WTC11 (cell line): ENCODE measurements around the gene SEMA4C.

ENCODE experiments used
- E2F1 ChIP-seq: sonication (generic); formaldehyde crosslinking; IDR thresholded peaks from 2 replicates; pipeline ENCODE4 v1.8.0; 2022; ENCODE audit warnings: mild to moderate bottlenecking, missing genetic modification reagents
- FOXJ3 ChIP-seq: sonication (generic); formaldehyde crosslinking; IDR thresholded peaks from 2 replicates; pipeline ENCODE4 v1.9.0; 2021; ENCODE audit warnings: missing genetic modification reagents, mild to moderate bottlenecking, borderline replicate concordance
- TEAD4 ChIP-seq: sonication (generic); formaldehyde crosslinking; IDR thresholded peaks from 2 replicates; pipeline ENCODE4 v1.8.0; 2022; ENCODE audit warnings: mild to moderate bottlenecking, missing genetic modification reagents
- USF1 ChIP-seq: sonication (generic); formaldehyde crosslinking; IDR thresholded peaks from 2 replicates; pipeline ENCODE4 v1.8.0; 2022; ENCODE audit warnings: mild to moderate bottlenecking, missing genetic modification reagents
- ZNF263 ChIP-seq: sonication (generic); formaldehyde crosslinking; IDR thresholded peaks from 2 replicates; pipeline ENCODE4 v1.8.1; 2022; ENCODE audit warnings: low read depth, mild to moderate bottlenecking, moderate library complexity, missing genetic modification reagents
- TF ChIP-seq, protein P1 (sequence below): fragments of 200-600 bp; IDR thresholded peaks from 2 replicates; pipeline ENCODE4 v1.8.0; 2022; ENCODE audit warnings: antibody characterized with exemption

DNA sequence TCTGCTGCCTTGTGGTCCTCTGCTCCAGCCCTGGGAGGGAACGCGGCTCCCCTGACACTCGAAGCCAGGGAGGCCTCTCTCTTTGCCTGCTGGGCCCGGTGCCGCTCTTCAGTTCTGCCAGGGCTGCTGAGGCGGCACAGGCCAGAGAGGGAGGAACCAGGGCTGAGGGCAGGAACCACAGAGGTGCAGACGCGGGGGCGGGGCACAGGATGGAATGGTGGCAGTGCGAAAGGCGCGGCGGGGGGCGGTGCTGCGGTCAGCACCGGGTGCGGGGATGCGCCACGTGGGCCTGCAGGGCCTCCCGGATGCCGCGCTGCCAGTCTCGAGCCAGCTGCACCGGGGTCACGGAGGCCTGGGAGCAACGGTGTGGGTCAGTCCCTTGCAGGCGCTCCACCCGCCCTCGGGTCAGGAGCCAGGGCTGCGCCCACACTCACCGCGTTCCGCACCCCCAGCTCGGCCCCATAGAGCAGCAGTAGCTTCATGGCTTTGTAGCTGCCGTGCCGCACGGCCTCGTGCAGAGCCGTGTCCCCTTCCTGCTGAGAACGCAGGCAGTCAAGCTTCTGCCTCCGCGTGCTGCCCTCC lies 30.5 kb downstream of the SEMA4C start:
- TF ChIP-seq, protein P1, sequence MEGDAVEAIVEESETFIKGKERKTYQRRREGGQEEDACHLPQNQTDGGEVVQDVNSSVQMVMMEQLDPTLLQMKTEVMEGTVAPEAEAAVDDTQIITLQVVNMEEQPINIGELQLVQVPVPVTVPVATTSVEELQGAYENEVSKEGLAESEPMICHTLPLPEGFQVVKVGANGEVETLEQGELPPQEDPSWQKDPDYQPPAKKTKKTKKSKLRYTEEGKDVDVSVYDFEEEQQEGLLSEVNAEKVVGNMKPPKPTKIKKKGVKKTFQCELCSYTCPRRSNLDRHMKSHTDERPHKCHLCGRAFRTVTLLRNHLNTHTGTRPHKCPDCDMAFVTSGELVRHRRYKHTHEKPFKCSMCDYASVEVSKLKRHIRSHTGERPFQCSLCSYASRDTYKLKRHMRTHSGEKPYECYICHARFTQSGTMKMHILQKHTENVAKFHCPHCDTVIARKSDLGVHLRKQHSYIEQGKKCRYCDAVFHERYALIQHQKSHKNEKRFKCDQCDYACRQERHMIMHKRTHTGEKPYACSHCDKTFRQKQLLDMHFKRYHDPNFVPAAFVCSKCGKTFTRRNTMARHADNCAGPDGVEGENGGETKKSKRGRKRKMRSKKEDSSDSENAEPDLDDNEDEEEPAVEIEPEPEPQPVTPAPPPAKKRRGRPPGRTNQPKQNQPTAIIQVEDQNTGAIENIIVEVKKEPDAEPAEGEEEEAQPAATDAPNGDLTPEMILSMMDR: no peak
- no peak for TF ChIP-seq ZNF263 (CRISPR knock-in tag)
- TF ChIP-seq FOXJ3 (CRISPR knock-in tag): no peak
- no peak for TF ChIP-seq E2F1 (CRISPR knock-in tag)
- no peak for TF ChIP-seq TEAD4 (CRISPR knock-in tag)
- TF ChIP-seq USF1 (CRISPR knock-in tag): no peak
